ENCODE results near the gene SRP54. TPM values are rescaled to one million over a fixed set of nuclear protein-coding genes. Genes with fewer than 3 reads are reported as not detected.
"Not testable (repeated sequence)": the region's sequence is repeated elsewhere in the genome, so short reads cannot be mapped to it uniquely, and the experiment has no call there.

The SRP54 gene
- 46.7 TPM for total RNA-seq (ENCODE audit: insufficient read depth, low replicate concordance)

DNA sequence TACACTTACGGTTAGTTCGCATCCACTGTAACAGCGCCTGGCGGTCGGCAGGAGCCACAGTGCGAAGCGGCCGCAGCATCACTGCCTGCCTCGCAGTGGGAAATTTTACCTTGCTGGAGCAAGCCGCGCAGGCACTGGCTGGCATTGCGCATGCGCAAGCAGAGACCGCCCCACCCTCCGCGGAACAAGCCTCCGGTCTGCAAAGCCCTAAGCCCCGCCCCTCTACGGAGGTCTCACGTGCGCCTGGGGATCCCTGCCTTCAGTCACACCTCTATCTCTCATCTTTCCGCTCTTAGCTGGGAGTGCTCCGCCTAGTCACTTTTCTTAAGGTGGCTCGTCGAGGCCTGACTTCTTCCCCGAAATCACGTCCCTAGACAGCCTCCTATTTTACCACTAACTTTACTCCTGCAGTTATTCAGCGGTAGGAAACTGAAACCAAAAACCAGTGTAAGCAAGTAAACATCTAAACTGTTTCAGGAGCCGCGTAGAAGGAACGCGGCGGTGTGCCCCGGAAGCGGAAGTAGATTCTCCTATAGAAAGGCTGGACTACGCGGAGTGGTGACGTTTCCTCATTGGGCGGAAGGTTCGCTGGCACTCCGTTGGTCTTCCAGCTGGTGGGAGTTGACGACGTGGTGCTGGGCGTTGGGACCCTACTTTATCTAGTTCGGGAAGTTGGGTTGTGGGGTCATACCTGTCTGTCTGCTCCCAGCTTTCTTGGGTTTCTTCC, at the start of gene SRP54:
SRP54 (plus strand) TSS at position 572 of the 727 bp plus-strand sequence. CDS start 13,718 bp downstream, outside the sequence.
- peak; percentile 99 for DNase-seq (ENCODE audit: low spot score)

DNA sequence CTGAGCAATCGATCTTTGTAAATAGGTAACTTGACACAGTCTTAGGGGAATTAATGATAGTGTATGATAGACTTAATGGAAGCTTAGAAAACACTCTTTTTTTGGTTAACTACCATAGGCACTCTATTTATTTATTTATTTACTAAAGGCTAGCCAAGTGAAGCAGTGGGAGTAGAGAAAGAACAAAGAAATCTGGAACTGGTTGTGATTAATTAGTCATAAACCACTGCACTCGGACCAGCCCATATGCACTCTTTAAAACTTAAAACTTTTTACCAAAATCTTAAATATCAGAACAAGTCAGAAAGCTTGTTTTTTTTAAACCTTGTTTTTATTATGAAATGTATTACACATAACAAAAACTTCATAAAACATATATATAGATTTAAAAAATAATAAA, 49.5 kb upstream of the SRP54 start:
- no peak for DNase-seq (ENCODE audit: low spot score)

DNA sequence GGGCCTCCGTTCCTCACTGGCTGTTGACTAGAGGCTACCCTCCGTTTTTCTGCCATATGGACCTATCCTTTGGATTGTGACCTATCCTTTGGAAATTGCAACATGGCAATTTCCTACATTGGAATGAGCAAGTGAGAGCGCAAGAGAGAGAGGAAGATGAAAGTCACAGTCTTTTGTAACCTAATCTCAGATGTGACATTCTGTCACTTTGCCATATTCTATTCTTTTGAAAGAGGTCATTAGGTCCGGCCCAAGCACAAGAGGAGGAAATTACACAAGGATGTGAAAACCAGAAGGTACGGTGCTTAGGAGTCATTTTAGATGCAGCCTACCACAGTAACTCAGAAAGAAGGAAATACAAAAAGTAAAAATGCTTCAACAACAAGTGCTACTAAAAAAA, 47.3 kb upstream of the SRP54 start:
- DNase-seq (ENCODE audit: low spot score), result no peak

DNA sequence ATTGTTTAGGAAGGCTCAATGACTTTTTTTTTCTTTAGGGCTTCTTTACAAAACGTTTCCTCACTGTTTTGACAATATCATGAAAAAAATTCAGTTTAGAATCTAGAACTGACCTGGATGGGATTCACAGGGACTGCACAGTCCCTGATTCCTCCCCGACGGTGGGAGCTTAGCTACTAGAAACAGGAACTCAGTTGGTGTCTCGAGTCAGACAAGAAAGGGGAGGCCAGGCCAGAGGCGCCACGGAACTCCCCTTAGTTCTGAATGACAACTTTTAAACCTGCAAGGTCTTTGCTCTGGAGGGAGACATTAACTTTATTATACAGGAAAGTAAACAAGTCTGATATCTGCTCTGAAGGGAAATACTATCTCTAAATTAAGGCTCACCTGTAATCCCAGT, 45.4 kb upstream of the SRP54 start:
- DNase-seq (ENCODE audit: low spot score), result no peak

DNA sequence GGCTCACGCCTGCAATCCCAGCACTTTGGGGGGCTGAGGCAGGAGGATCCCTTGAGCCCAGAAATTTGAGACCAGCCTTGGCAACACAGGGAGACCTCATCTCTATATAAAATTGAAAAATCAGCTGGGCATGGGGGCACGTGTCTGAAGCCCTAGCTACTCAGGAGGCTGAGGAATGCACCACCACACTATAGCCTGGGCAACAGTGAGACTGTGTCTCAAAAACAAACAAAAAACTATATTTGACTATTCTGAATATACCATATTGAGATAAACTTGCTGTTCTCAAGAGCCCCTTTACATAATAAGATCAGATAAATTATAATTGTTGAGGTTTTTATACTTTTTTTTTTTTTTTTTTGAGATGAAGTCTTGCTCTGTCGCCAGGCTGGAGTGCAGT, 44.9 kb upstream of the SRP54 start:
- no peak for DNase-seq (ENCODE audit: low spot score)

DNA sequence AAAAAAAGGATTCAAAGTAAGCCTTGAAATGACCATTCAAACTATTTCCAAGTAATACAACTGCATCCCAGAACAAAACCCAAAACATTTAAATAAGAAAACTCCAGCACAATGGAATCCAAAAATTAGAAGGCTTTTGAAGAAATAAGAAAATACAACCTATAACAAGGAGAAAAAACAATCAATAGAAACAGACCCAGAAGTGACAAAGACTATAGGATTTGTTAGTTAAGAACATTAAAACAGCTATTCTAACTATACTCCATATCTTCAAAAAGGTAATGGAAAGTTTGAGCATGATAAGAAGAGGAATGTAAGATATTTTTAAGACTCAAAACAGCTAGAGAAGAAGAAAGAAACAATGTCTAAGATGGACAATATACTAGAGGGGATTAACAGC, 39.3 kb upstream of the SRP54 start:
- DNase-seq (ENCODE audit: low spot score), result no peak

DNA sequence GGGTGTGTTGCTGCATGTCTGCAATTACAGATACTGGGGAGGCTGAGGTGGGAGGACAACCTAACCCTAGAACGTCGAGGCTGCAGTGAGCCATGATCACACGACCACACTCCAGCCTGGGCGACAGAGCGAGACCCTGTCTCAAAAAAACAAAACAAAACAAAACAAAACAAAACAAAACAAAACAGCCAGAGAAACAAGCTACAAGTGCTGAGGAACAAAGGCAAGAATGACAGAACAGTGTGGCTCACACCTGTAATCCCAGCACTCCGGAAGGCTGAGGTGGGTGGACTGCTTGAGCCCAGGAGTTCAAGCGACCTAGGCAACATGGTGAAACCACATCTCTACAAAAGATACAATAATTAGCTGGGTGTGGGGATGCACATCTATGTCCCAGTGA, 38.0 kb upstream of the SRP54 start:
- no peak for DNase-seq (ENCODE audit: low spot score)

DNA sequence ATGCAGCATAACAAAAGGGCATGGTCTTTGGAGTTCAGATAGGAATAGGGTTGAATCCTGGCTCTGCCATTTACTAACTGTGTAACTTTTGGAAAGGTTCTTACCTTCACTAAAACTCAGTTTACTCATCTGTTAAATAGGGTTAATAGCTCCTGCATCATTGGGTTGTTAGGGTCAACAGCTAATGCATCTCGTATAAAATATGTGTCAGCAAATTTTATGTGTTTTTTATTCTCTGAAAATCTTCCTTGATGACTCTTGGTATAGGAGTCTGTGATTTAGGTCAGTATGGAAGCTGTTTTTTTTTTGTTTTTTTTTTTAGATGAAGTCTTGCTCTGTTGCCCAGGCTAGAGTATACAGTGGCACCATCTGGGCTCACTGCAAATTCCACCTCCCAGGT, 36.1 kb upstream of the SRP54 start:
- DNase-seq (ENCODE audit: low spot score), result no peak

DNA sequence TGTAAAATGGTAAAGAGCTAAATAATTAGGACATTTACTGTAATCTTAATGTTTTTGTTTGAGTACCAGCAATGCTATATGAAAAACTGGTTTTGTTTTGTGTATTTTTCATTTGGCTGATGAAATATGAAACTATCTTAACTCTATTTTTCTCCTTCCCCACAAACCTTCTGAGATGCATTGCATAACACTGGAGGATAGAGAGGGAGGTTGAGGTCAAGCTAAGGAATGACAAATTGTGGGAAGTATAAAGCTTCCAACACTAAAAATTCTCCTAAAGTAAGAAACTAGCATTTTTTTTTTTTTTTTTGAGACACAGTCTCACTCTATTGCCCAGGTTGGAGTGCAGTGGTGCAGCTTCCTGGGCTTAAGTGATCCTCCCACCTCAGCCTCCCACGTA, 31.5 kb upstream of the SRP54 start:
- DNase-seq (ENCODE audit: low spot score), result no peak

DNA sequence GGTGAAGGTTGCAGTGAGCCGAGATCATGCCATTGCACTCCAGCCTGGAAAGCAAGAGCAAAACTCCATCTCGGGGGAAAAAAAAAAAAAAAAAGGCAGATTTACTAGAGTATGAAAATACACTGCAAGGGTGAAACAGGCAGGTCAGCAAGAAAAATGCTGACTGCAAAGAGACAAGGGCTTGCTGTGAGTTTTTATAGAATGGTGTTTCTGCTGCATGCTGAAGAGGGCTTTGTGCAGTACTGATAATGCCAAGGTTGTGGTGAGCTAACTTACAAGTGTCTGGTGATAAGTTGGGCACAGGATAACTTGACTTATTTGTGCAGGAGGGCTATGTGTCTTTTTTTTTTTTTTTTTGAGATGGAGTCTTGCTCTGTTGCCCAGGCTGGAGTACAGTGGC, 25.9 kb upstream of the SRP54 start:
- no peak for DNase-seq (ENCODE audit: low spot score)

DNA sequence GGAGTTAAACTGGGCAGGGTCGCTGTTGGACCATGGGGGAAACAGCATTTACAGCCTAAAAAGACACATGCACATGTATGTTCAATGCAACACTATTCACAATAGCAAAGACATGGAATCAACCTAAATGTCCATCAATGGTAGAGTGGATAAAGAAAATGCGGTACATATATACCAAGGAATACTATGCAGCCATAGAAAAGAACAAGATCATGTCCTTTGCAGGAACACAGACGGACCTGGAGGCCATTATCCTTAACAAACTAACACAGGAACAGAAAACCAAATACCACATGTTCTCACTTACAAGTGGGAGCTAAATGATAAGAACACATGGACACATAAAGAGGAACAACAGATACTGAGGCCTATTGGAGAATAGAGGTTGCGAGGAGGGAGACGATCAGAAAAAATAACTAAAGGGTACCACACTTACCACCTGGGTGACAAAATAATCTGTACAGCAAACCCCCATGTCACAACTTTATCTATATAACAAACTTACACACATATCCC, 25.0 kb upstream of the SRP54 start:
- DNase-seq (ENCODE audit: low spot score), result no peak

DNA sequence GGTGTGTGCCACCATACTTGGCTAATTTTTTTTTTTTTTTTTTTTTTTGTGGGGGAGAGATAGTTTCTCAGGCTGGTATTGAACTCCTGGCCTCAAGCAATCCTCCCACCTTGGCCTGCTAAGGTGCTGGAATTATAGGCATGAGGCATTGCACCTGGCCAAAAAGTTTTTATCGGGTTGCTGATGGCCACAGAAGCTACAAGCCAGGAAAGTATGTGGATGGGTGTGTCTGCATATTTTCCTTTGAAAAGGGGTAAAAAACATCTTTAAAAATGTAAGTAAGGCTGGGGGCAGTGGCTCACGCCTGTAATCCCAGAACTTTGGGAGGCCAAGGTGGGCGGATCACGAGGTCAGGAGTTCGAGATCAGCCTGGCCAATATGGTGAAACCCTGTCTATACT, 20.7 kb upstream of the SRP54 start:
- DNase-seq (ENCODE audit: low spot score), result not testable (repeated sequence)

DNA sequence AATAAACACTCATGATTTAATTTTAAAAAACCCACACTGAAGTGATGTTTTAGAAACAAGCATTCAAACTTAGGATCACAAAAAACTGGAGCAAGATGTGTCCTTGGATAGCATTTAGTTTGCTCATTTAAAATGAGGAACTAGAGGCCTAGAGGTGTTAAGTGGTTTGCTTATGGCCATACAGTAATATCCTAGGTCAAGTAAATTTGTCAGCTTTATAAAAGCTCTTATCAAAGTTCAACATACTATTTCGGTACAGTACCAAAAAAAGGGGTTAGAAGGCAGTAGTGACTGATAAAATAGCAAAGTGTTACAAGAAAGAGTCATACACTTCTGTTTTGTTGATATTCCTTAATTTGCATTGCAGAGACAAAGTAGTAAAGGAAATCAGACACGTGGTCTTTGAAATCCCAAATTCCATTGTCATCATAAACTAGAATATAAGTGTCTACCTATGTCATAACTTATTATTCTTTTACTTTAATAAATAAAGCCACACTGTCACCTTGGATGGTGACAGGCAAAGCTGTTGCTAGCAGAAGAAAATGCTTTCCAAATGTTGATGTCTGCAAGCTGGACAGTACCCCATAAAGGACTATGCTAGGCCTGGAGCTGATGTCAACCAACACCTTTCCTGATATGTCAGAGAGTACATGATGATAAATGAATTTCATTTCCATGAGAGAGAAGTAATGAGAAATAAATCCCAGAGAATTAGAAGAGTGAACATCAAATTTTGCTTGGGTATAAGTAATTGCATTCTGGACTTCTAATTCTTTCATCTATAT, 17.6 kb upstream of the SRP54 start:
- DNase-seq (ENCODE audit: low spot score), result no peak

DNA sequence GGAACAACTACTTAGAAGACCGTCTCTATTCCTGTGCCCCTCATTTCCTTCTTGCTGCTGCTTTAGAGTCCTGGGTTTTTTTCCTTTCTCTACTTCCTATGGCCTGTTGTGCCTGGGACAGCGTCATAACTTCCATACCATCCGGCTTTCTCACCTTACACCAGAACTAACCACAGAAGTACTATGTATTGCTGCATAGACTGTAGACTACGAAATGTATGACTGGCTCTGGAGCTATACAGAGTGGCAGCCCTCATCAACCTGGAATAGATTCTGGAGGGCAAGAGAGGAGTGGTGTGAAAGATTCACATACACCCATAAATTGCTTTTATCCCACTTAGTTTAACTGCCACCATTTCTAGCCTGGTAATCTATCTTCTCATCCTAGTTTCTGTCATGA, 16.9 kb upstream of the SRP54 start:
- no peak for DNase-seq (ENCODE audit: low spot score)

DNA sequence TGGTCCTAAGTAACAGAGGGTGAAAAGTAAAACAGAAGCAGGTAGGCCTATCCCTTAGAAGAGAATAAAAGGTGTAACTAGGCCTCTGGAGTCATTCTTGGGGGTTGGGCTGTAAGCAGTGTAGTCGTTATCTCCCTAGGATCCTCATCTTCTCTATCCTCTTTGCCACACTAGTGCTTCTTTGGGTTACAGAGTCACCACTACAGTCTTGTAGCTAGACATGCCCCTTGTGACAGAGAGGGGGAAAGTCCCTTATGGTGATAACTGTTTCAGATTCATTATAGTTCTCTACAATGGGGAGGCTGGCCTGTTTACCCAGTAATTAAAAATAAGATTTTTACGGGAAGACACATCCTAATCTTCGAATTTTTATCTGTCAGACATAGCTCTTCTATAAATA, 16.4 kb upstream of the SRP54 start:
- DNase-seq (ENCODE audit: low spot score), result no peak

DNA sequence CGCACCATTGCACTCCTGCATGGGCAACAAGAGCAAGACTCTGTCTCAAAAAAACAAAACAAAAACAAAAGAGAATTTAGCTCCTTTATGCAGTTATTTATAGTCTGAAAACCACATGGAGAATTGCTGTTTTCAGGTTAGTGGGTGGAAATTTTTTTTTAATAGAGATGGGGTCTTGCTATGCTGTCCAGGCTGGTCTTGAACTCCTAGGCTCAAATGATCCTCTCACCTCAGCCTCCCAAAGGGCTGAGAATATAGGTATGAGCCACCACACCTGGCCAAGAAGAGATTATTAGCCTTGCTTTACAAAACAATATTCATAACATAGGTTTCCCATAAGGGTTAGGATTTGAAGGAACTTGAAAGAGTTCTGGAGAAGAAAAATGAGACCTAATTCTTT, 12.1 kb upstream of the SRP54 start:
- DNase-seq (ENCODE audit: low spot score), result no peak

DNA sequence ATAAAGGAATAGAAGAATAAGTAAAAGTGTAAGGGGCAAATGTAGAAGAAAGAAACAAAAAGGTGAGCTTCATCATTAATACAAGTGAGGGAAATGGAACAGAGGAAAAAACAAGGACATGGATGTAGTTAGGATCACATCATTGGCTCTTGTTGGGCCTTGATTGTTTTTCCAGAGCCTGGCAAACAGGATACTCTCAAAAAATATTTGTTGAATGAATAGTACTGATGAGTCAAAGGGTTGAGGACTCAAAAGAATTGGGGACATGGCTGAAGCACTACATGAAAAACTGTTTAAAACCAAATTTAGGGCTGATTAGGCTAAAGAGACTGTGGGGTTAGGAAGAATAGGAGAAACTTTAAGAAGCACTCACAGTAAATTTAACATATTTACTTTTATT, 11.4 kb upstream of the SRP54 start:
- no peak for DNase-seq (ENCODE audit: low spot score)

DNA sequence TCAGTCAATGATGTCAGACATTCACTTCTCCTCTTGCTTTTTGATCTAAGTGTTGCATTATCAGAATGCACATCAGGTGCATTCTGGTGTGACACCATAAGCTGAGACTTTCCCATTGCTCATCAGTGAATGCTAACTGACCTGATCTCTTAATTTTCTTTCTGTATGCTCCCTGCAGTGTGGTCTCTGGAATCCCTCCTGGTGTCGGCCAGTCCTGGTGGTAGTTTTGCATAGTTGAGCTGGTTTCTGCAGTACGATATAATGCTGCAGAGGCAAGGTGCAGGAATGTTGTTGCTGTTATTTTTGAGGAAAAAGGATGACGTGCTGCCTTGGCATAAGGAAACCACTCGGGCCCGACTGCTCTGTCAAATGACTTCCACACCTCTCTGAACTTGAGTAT, 11.0 kb upstream of the SRP54 start:
- no peak for DNase-seq (ENCODE audit: low spot score)

DNA sequence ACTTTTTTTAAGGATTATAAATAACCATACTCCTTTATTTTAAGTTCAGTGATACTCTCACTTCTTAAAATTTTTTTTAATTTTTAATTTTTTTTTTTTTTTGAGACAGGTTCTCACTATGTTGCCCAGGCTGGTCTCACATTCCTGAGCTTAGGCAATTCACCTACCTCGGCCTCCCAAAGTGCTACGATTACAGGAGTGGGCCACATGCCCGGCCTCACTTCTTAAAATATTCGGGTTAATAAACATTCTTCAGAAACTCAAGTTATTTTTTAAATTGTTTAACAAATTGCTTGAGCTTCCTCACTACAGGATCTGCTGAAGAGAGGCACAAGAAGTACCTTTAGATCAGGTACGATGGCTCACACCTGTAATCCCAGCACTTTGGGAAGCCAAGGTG, 4.3 kb upstream of the SRP54 start:
- DNase-seq (ENCODE audit: low spot score), result no peak

DNA sequence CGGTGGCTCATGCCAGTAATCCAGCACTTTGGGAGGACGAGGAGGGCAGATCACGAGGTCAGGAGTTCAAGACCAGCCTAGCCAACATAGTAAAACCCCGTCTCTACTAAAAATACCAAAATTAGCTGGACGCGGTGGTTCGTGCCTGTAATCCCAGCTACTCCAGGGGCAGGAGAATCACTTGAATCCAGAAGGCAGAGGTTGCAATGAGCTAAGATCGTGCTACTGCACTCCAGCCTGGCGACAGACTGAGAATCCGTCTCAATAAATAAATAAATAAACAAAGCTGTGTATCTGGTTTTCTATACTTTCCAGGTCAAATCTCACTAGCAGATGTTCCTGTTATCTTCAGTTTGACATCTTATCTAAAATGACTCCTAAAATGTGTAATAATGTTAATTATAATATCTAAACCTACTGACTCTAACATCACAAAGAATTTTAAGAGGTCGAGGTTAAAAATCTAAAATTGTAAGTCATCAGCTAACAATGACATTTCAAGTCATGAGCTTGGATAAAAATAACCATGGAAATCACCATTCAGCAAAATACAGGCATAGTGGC, 2.4 kb upstream of the SRP54 start:
- DNase-seq (ENCODE audit: low spot score), result no peak

DNA sequence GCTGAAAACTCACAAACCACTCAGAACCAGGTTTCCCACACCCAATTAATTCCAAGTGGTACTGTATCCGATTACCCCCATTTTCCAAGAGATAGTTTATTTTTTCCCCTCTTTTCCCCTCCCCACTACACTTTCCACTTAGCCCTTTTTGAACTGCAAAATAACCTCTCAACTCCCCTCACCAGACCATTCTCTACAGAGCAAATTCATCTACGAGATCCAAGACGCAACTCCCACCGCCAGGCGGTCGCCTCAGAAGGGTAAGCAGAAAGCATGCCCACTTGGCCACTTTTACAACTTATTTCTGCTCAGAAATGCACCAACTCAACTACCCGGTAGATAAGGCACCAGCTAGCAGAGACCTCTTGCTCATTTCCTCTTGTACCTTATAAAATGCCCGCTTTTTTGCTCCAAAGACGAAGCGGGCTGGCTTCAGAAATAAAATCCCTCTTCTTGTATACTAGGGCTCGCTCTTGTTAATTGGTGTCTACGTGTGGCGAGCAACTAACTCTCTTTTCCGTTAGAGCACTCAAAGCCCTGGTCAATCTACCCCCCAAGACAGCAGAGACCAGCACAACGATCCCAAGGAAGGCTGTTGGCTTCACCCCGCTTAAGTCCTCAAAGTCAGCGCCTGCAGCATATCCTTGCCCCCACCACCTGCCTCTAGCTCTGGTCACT, 910 bp upstream of the SRP54 start:
- DNase-seq (ENCODE audit: low spot score), result no peak

DNA sequence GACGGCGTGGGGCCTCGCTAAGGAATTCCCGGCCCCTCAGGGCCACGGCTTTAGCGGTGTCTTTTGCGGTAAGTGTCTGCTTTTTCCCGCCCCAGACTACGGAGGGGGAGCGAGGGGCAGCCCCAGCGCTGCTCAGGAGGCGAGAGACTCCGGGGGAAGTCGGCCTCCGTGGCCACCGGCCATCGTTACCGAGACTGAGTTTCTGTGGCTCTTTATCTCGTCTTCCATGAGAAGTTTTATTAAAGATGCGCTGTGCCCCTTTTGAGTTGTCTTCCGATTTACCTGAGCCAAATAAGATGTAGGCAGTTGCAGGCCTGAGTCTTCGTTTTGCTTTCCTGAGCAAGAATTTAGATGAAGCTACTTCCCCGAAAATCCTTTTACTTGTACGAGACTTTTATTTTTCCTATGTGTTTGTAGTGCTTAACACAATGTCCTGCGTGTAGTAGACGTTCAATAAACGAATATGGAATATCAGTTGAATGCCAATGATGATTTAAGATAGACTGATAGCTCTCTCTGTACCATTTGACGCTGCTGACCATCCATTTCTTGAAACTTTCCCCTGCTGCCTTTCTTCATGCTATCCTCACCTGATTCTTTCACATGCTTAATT, 462 bp downstream of the SRP54 start:
- no peak for DNase-seq (ENCODE audit: low spot score)
